ENCODE data around the gene MORF4L2.

MORF4L2 gene, protein sequence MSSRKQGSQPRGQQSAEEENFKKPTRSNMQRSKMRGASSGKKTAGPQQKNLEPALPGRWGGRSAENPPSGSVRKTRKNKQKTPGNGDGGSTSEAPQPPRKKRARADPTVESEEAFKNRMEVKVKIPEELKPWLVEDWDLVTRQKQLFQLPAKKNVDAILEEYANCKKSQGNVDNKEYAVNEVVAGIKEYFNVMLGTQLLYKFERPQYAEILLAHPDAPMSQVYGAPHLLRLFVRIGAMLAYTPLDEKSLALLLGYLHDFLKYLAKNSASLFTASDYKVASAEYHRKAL

DNA sequence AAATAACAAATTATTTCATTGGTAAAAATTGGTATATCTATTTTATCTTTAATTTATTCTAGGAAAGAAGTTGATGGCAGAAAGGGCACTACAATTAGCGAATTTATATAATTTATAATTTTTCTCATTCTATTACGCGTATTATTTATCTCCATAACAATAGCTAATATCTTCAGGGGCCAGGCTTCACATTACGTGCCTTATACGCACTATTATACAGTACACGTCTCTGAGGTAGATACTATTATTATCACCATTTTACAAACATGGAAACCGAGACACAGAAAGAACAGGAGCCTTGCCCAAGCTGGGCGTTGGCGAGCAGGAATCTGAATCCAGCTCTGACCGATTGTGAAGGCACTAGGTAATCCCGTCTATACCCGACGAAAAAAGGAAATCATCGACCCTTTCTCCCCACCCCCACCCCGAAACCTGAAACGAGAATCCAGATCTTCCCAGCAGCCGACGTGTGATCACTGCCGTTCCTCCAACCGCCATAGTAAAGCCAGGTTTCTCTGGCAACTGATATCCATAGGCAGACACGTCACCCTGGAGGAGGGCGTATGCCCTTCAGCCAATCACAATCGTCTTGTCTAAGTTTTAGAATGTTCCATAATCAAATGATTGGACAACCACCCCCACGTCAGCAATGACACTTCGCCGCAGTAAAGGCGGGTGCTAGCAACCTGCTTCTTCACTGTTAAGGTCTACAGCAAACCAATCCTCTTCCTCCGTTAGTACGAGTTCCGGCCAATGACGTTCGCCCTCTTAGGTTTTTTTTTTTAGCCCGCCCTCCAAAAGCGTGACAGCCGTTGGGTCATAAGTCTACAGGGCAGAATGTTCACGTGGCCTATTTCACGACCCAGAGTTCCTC, at the start of gene MORF4L2:
Gene MORF4L2, minus strand, starts transcription at position 501 of the 874 bp plus-strand sequence. CDS start 9,672 bp downstream, outside the sequence.
- DNase-seq: peak; percentile 80 to 85

DNA sequence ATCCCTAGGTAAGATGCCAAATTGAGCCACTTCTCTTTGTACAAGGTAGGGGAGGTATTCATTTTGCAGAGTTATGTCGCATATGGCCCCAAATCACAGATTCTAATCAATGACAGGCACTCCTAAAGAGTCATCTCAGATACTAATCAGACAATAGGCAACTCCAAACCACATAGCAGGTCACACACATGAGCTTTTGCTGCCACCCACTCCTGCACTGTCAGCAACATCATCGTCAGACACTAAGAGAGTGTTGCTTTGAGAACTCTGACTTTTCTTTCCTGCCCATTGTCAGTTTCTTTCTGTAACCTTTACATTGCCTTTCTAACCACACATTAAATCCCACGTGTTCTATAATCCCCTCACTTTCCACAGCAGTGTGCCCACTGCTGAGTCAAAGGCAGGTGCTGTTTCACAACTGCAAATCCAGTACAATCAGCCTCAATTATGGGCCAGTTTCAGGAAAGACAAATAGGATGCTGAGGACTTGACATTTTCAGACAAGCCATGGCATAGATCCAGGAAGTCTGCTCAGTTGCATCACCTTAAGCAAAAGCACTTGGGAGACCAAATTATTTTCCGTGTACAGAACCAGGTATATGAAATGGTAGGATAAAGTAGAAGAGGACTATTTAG, 47.7 kb upstream of the MORF4L2 start:
- DNase-seq: no peak

DNA sequence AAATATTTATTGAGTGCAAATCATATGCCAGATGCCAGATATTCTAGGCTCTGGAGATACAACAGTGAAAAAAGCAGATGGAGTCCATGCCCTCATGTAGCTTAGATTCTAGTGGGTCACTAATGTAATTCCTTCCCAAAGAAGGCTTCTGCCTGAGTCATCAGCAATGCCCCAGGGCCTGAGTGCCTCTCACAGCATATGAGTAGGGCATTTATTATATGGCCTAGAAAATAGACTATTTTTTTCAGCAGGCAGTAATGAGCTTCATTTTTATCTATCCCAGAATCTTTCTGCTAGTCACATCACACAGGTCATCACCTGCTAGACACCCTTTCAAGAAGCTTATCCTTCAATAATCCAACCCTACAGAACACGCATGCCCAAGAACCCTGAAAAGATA, 46.5 kb upstream of the MORF4L2 start:
- DNase-seq: no peak

DNA sequence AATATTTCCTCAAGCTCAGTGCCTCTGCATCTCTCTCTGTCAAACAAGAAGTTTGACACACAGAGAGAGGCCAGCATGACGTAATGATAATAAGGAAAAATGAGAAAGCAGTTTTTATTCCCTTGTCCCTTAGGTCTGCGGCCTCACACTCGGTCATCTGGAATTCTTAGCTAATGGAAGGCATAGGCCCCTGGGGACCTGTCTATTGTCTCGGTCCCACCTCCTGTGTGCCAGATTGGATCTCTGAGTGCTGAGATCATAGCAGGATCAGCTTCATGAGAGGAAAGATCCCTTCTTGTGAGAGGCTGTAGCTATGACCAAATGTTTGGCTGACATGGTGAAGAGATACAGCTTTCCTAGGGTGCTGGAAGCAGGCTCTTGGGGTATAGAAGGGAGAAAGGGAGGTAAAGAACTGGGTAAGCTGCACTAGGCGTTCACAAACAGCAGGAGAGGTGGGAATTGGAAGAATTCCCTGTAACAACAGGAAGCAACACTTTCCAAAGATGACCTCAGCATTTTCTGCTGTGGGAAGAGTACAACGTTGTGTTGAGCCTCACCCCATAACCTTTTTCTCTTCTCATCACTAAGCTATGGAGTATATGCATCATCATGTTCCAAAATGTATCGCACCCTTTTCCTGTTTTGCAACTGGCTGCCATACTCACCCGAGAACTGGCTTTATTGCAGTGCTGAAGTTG, 44.4 kb upstream of the MORF4L2 start:
- no peak for DNase-seq

DNA sequence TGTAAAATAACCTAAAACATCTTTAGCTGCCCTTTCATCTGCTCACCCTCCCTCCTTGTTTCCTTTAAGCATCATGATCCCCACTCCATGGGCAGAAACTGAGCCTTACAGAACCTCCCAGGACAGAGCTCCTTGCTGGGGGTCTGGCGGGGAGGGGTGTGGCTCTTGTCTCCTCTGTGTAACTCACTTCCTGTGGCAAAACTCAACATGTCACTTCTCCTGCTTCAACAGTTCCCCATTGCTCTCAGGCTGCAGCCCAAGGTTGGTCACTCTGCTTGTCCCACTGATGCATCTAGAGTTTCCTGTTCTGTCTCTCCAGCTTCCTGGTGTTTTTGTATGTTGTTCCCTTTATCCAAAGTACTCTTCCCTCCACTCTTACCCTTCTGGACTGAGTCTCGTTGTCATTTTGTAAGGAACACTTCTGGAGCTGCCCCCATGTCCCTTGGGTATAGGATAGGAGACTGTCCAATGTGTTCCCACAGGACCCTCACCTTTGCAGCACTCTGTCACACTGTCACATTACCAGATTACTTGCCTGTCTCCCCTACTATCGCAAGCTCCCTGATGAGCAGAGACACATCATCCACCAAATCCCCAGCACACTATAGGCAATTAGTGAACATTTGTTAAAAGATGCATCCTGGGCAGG, 43.8 kb upstream of the MORF4L2 start:
- DNase-seq: no peak

DNA sequence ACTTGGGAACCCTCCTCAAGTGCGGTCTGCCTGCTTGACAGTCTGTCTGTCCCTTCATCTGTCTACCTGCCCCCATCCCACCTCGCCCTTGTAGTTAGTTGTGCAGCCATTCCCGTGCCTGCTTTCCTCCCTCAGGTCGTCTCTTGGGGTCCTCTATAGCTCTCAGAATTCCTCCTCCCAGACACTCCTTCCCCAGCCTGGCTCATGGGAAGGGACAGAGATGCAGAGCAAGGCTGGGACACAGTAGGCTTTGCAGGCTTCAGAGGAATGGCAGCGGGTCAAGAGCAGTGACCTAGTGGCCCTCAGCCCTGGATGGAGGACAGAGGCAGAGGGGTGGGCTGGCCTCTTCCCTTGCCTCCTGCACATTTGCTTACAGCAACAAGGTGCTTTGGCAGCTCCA, 42.5 kb upstream of the MORF4L2 start:
- no peak for DNase-seq

DNA sequence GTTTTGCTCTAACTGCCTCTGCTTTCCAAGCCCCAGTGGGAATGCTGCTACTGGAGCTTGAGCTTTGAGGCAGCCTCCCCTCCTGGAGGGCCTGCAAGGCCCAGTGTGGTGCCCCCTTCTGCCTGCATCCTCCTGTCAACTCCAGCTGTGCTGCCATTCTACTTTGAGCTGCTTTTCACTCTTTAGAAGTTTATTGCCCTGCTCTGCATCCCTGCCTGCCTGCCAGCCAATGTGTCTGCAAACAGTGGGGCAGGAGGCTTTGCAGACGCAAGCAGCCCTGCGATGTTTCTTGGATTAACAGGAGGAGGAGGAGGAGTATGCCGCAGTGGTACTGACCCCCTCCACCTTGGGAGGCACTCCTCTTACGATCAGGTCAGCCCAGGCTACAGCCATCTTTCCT, 40.6 kb upstream of the MORF4L2 start:
- DNase-seq: no peak

DNA sequence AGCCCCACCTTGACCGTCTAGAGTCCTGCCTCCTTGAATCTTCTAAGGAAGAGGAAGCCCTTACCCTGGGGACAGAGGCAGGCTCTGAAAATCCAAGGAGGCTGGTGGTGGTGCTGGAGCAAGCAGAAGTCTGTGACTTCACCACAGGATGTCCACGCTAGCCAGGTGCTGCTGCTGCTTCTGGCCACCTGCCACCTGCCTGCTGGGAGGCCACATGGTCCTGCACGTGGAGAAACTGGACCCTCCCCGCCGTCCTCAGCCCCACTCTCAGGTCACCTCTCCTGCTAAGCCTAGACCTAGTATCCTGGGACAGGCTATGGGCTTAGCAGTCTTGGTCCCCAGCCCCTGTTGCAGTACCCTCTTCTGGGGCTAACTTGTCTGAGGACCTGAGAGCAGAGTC, 40.0 kb upstream of the MORF4L2 start:
- no peak for DNase-seq

DNA sequence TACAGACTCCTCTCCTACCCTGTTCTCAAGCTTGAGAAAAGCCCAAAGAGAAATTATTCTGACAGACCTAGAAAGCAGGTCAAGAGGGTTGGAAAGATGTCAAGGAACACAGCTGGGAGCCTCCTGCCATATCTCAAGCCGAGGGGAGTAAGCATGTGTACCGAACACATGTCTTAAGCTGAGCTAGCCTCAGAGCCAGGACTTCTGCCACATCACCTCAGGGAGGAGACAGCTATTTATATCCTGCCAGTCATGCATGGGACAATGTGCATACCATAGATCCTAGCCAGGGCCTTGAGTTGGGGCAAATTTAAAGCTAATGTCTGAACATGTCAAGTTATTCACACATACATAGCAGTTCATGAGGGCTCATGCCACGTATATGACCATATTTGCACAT, 36.0 kb upstream of the MORF4L2 start:
- DNase-seq: no peak

DNA sequence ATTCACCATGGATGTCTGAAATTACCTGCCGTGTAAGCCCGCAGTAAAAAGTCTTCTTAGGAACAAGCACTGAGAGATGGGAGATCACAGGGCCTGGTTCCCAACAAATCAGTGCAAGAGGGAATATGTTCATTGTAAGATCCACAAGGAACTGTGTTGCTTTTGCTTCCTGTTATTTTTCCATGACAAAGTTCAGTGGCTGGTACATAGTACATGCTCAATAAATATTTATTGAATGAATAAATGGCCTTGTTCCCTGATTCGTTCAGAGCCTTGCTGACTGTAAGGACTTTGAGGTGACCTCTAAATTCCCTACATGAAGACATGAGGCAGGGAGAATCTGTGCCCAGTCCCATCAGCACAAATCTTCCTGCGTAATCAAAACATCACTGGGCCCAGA, 31.6 kb upstream of the MORF4L2 start:
- DNase-seq: no peak

DNA sequence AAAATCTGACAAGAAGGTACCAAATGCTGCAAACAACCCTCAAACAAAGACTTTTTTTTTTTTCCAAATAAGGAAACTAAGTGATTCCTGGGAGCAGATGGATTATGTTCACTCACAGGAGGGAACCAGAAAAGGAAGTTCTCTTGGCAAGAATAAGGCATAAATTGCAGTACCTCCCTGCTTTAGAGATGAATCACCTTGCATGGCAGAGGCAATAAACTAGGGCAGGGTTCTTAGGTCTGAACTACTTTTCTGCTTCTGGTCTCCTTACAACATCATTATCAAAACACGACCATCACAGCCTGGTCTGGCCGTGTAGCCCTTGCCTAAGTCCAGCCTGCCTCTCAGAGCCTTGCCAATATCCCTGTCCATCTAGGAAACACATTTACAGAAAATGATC, 30.5 kb upstream of the MORF4L2 start:
- no peak for DNase-seq

DNA sequence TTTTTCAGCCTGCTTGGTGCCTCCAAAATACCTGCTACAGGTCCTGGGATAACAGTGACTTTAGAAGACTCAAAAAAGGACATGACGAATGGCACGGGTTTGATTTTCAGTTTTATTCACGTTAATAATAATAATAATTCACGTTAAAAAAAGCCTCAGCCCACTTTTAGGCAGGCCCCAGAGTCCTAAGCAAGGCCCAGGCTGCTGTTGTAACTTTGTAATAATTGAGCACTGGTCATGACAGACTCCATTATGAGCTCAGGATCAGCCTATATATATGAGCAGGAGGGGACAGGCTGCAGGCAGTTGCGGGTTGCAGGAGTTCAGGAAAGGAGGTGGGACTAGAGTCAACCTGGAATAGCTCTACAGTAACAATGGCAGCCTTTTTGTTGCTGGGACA, 24.1 kb upstream of the MORF4L2 start, which contains the start of gene TMEM31:
Gene TMEM31, plus strand, starts transcription at position 301 of the 400 bp plus-strand sequence. CDS start 1,350 bp downstream, outside the sequence.
- no peak for DNase-seq

DNA sequence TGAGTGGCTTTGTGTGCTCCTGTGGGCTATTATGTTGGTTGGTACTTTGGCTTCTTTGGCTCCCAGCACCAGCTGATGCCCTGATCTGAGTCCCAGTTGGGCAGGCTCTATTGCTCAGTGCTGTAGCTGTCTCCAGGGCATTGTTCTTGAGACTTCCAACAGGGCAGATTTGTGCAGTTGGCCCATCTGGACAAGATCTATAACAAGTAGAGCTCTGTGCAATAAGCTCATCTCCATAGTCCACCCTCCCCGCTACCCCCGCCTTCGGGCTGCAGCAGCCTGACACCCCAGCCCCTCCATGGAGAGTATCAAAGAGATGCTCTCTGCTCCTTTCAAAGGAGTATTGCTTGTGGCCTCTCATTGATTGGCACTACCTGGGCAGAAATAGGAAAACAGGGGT, 18.4 kb upstream of the MORF4L2 start:
- DNase-seq: no peak

DNA sequence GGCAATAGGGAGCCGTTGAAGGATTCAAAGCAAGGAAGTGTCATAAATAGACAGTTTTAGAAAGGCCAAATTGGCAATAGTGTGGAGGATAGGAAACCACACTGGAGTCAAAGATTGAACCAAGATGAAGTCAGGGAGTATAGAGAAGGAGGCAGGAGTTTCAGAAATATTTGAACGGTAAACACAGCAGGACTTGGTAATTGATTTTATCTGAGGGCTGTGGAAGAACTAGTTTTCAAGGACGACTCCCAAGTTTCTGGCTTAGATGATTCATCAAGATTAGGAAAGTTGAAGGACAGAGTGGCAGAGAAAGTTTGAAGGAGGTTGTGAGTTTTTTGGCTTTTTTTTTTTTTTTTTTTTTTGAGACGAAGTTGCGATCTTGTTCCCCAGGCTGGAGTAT, 12.7 kb upstream of the MORF4L2 start:
- no peak for DNase-seq

DNA sequence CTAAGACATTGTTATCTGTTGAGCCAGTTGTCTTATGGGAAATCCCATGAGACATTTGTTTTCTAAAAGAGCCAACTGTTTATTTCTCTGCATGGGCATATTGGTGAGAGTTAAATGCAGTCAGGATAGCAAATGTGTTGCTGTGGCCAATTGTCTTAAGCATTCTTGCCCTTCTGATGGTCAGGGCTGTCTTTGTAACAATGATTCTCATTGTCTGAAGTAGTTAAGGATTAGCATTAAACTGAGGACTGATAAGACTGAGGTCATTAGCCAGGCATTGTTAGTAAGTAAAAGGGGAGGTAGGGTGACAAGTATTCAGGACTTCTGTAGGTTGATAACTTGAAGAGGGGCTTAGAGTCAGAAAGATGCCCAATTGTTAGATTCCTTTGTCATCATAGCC, 11.2 kb upstream of the MORF4L2 start:
- DNase-seq: no peak

DNA sequence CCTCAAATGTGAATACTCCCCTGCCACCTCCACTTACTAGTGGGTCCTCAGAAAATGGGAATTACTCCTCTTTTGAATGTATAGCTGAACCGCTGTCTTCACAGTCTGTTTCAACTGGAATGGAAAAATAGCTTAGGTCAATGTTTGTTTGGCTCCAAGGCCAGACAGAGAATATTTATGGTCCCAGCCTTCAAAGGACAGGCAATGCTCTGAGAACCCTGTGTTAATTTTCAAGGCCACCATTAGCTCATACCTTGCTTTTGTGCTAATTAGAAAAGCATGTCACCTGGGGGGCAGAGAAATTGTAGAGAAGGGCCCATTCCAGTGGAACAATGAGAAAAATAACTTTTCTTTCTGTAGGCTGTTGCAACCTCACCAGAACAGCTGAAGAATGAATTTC, 4.6 kb upstream of the MORF4L2 start:
- DNase-seq: no peak

DNA sequence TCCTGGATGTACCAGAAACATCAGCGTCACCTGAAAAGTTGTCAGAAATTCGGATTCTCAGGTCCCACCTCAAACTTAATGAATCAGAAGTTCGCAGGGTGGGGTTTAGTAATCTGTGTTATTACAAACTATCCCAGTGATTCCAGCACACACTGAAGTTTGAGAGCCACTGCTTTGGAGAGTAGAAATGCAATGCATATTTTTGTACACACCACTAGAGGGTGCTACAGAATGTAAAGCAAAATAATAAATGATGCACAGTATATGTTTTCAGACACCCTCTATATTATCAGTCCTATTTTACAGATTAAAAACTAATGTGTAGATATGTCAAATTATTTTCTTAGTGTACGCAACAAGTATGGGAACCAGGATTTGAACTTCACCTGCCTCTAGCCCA, 2.4 kb upstream of the MORF4L2 start:
- DNase-seq: no peak

DNA sequence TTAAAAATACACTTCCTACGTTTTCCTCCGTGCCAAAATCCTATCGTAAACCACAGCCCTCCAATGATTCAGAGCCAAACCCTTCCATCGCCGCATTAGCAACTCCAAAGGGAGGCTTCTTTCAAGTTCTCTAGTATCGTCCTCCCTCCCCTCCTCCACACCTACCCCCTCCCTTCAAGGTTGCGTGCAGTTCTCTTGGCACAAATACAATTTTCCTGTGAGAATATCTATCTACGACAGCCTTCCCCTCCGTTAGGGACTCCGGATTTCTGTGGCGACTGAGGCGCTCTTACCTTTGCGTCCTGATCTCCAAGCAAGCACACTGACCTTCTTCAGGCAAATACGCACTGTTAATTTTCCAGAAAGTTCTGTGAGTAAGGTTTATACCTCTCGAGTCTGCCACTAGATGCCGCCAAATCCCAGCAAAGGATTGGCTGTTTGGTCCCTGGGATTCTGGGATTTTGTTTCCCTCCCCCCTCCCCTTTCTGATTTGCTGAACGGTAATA, 1.2 kb upstream of the MORF4L2 start:
- DNase-seq: peak; percentile 43 to 54

DNA sequence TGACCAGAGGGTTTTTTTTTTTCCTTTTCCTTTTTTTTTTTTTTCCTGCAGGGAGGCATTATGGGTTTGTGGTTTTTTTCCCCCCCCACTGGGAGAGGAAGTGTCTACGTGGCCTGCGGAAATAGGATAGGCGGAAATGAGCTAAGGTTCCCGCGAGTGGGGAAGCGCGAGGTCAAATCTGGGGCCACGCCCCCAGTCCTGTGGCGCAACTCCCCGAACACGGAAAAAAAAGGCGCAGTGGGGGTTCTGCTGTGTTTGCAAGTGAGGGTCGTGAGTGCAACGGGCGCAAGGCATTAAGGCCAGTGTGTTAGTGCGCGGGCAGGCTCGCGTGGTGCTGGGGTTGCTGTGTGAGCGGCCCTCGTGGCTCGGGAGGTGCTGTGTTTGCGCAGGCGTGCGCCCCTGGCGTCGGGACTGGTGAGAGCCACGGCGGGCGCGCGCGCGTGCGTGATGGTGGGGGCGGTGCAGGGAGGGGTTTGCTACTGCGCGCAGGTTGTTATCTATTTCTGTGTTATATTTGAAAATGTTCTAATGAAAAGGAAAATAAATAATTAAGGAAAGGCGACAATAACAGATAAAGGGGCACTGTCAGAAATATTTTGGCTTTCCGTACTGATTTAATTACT, 685 bp upstream of the MORF4L2 start:
- peak; percentile 86 to 88 for DNase-seq

DNA sequence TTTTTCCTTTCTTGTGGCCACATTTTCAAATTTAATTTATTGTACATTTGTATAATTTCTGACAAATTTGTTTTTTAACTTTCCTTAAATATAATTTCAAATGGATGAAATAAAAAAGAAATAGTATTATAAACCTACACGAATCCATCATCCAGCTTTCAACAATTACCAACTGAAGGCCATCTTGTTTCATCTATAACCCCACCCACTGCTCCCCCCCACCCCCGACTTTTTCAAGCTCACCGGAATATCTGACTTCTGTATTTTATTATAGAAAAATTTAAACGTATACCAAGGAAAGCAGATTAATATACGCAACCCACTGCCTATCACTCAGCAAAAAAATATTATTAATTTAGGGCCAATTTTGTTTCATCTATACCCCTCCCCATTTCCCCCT, 1.1 kb downstream of the MORF4L2 start:
- DNase-seq: no peak

DNA sequence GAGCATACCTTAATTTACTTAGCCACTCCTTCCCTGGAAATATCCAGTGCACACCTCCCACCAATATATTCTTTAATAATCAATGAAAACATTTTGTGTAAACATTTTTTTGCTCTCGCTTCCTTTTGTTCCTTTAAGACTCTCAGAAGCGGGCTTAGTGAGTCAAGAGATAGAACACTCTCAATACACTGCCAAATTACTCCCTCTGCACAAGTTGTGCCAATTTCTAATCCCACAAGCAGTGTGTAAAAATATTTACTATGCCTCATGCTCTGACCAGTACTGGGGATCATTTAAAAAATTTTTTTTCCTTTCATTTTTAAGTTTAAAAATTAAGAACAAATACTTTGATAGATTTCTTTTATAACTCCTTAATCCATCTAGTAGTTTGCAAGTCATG, 5.1 kb downstream of the MORF4L2 start:
- no peak for DNase-seq

All from activated CD4-positive, alpha-beta T cell treated with anti-CD3 and anti-CD28 coated beads for 4 hours (primary cell).